Loucy (cell line): ENCODE results near the gene TNS3.

ENCODE experiments used
- CTCF ChIP-seq: fragments of 200-600 bp; sonication (generic); conservative IDR thresholded peaks from 2 replicates; pipeline ENCODE4 v1.5.1; 2014; ENCODE audit warnings: mild to moderate bottlenecking, antibody characterized with exemption, low read length
- EZH2phosphoT487 ChIP-seq: fragments of 200-600 bp; IDR thresholded peaks from 2 replicates; pipeline ENCODE4 v1.6.1; 2018; ENCODE audit warnings: antibody characterized with exemption, mild to moderate bottlenecking, moderate library complexity, borderline replicate concordance

GRCh38 chr7:47428768-47429472 lies 153.0 kb downstream of the TNS3 start:
- TF ChIP-seq CTCF (no peak), EZH2phosphoT487 (no peak)
